Osteoblast (primary cell): Measurements from ENCODE around the gene MAP3K21. TPM values are rescaled to one million over a fixed set of nuclear protein-coding genes. Genes with fewer than 3 reads are reported as not detected.
A peak's percentile ranks its signal among the peaks of the same experiment; 100 is the strongest.

Experiments
- DNase-seq: peaks from one replicate; pipeline ENCODE4 v3.0.0; 2011; ENCODE audit warnings: low spot score, mixed read lengths; ENCODE audit not compliant: insufficient read length; ENCODE audit errors: missing footprints
- H2AFZ ChIP-seq: 2 replicates; pipeline ENCODE4 v1.6.0; 2011; ENCODE audit warnings: mild to moderate bottlenecking, low read length
- H3K27ac ChIP-seq: 2 replicates; pipeline ENCODE4 v1.5.1; 2011; ENCODE audit warnings: mild to moderate bottlenecking, low read depth, low read length, moderate library complexity
- H3K27me3 ChIP-seq: 2 replicates; pipeline ENCODE4 v1.6.0; 2012; ENCODE audit warnings: mild to moderate bottlenecking, control low read depth, inconsistent platforms, low read length, moderate library complexity; ENCODE audit not compliant: insufficient read depth
- H3K36me3 ChIP-seq: 2 replicates; pipeline ENCODE4 v1.5.1; 2011; ENCODE audit warnings: mild to moderate bottlenecking, low read length, control low read depth, moderate library complexity; ENCODE audit not compliant: insufficient read depth
- H3K4me1 ChIP-seq: 2 replicates; pipeline ENCODE4 v1.5.1; 2011; ENCODE audit warnings: mild to moderate bottlenecking, low read length, control low read depth, moderate library complexity; ENCODE audit not compliant: insufficient read depth
- H3K4me2 ChIP-seq: 2 replicates; pipeline ENCODE4 v1.6.0; 2011; ENCODE audit warnings: mild to moderate bottlenecking, low read length; ENCODE audit not compliant: insufficient read depth
- H3K4me3 ChIP-seq: fragments of 200-600 bp; sonication (generic); 3 replicates; pipeline ENCODE4 v1.5.1; 2012; ENCODE audit warnings: mild to moderate bottlenecking, low read length, inconsistent platforms; ENCODE audit not compliant: insufficient read depth
- H3K79me2 ChIP-seq: 2 replicates; pipeline ENCODE4 v1.6.0; 2012; ENCODE audit warnings: mild to moderate bottlenecking, low read length, control low read depth, inconsistent platforms; ENCODE audit not compliant: insufficient read depth
- H3K9me3 ChIP-seq: 2 replicates; pipeline ENCODE4 v1.5.1; 2011; ENCODE audit warnings: low read depth, low read length, control low read depth
- H4K20me1 ChIP-seq: 2 replicates; pipeline ENCODE4 v1.6.0; 2012; ENCODE audit warnings: mild to moderate bottlenecking, low read length, control low read depth; ENCODE audit not compliant: insufficient read depth
- total RNA-seq: library from RNA; depleted of rRNA; stranded (reverse); fragments of >200 nt; gene quantifications from 2 replicates; pipeline ENCODE4 v1.2.3, GENCODE V29; 2012
- TF ChIP-seq, protein P1 (sequence below): IDR thresholded peaks from 2 replicates; pipeline ENCODE4 v1.5.1; 2011; ENCODE audit warnings: mild to moderate bottlenecking, low read depth, low read length, moderate library complexity; ENCODE audit errors: extremely low read depth

Gene MAP3K21
- under 0.01 TPM in 2 replicates for total RNA-seq

- peak; percentile 73 for DNase-seq
- peak within 1 kb of the TSS; percentile 60 for H3K4me2 ChIP-seq
- H3K27ac ChIP-seq: no peak within 1 kb of the TSS
- H3K9me3 ChIP-seq: no peaks in the 10 kb centered on the region
- H4K20me1 ChIP-seq: no peaks in the 10 kb centered on the region
- TF ChIP-seq, protein P1, sequence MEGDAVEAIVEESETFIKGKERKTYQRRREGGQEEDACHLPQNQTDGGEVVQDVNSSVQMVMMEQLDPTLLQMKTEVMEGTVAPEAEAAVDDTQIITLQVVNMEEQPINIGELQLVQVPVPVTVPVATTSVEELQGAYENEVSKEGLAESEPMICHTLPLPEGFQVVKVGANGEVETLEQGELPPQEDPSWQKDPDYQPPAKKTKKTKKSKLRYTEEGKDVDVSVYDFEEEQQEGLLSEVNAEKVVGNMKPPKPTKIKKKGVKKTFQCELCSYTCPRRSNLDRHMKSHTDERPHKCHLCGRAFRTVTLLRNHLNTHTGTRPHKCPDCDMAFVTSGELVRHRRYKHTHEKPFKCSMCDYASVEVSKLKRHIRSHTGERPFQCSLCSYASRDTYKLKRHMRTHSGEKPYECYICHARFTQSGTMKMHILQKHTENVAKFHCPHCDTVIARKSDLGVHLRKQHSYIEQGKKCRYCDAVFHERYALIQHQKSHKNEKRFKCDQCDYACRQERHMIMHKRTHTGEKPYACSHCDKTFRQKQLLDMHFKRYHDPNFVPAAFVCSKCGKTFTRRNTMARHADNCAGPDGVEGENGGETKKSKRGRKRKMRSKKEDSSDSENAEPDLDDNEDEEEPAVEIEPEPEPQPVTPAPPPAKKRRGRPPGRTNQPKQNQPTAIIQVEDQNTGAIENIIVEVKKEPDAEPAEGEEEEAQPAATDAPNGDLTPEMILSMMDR: no peak
- no peaks in the 10 kb centered on the region for H3K4me1 ChIP-seq
- peaks cover 20% of the 10 kb centered on the region for H3K27me3 ChIP-seq
- peak within 1 kb of the TSS; percentile 53 for H3K4me3 ChIP-seq
- no peaks in the 10 kb centered on the region for H3K79me2 ChIP-seq
- H3K36me3 ChIP-seq: no peaks in the 10 kb centered on the region
- H2AFZ ChIP-seq: no peak within 1 kb of the TSS
Observed at GRCh38 chr1:233327651-233328141, at the start of gene MAP3K21. Gene MAP3K21, plus strand, starts transcription at chr1:233327724. Its CDS starts 305 bp downstream, at chr1:233328029.

DNA sequence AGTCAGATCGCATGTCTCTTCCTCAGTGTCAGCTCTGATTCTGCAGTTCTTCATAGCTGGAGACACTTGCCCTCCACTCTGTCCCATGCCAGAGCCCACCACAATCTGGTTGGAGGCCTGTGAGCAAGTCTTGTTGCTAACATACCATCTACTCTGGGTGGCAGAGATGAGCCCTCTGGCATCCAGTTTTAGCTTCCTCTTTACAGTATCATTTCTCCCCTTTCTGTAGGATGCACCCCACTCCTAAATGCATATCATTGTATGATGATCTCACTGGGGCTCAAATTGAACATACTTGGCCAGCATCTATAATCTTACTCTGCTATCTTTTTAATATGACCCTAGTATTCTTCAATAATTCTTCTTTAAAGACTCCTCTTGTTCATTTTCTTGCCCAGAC is 48.9 kb upstream of the MAP3K21 start:
- Histone ChIP-seq H3K79me2 (peaks cover 6% of the 10 kb centered on the region), H3K9me3 (no peaks in the 10 kb centered on the region), H3K4me1 (peaks cover 7% of the 10 kb centered on the region), H3K27ac (no peak overlapping the region), H2AFZ (no peak overlapping the region), H3K36me3 (no peaks in the 10 kb centered on the region), H3K4me3 (no peak overlapping the region), H3K4me2 (no peak overlapping the region), H4K20me1 (peaks cover 22% of the 10 kb centered on the region), H3K27me3 (no peaks in the 10 kb centered on the region)
- DNase-seq: no peak
- TF ChIP-seq, protein P1: no peak

GRCh38 chr1:233279971-233280370 is 47.6 kb upstream of the MAP3K21 start:
- Histone ChIP-seq H3K27me3 (no peaks in the 10 kb centered on the region), H3K4me2 (no peak overlapping the region), H4K20me1 (peaks cover 25% of the 10 kb centered on the region), H3K36me3 (no peaks in the 10 kb centered on the region), H3K27ac (no peak overlapping the region), H2AFZ (no peak overlapping the region), H3K9me3 (no peaks in the 10 kb centered on the region), H3K79me2 (peaks cover 6% of the 10 kb centered on the region), H3K4me1 (peaks cover 7% of the 10 kb centered on the region), H3K4me3 (no peak overlapping the region)
- TF ChIP-seq, protein P1: no peak
- DNase-seq: no peak

GRCh38 chr1:233281711-233282581 is 45.6 kb upstream of the MAP3K21 start:
- peaks cover 12% of the 10 kb centered on the region for H3K79me2 ChIP-seq
- TF ChIP-seq, protein P1: no peak
- H2AFZ ChIP-seq: peak overlapping the region; percentile 25
- H3K4me1 ChIP-seq: peaks cover 7% of the 10 kb centered on the region
- DNase-seq: no peak
- no peaks in the 10 kb centered on the region for H3K27me3 ChIP-seq
- peaks cover 24% of the 10 kb centered on the region for H4K20me1 ChIP-seq
- H3K27ac ChIP-seq: no peak overlapping the region
- H3K9me3 ChIP-seq: no peaks in the 10 kb centered on the region
- H3K4me3 ChIP-seq: peak overlapping the region; percentile 2
- peak overlapping the region; percentile 60 for H3K4me2 ChIP-seq
- H3K36me3 ChIP-seq: no peaks in the 10 kb centered on the region
